GM18511 (cell line): ENCODE measurements around the gene SNHG17.
"Not testable (repeated sequence)": the region's sequence is repeated elsewhere in the genome, so short reads cannot be mapped to it uniquely, and the experiment has no call there.

Experiments used
- ATAC-seq: cut with Tn5 transposase; IDR thresholded peaks from one replicate; pipeline ENCODE4 v1.9.1; 2021; ENCODE audit warnings: mild to moderate bottlenecking, moderate library complexity; ENCODE audit not compliant: unreplicated experiment

The SNHG17 gene

GRCh38 chr20:38447931-38448675 lies 13.0 kb upstream of the SNHG17 start:
- ATAC-seq, result peak; percentile 57

- ATAC-seq, result no peak
Measured at GRCh38 chr20:38447251-38447661, 12.1 kb upstream of the SNHG17 start.

GRCh38 chr20:38446441-38447209 lies 11.5 kb upstream of the SNHG17 start:
- ATAC-seq, result peak; percentile 84

GRCh38 chr20:38445901-38446425 lies 10.8 kb upstream of the SNHG17 start:
- no peak for ATAC-seq

GRCh38 chr20:38445381-38445796 lies 10.3 kb upstream of the SNHG17 start:
- no peak for ATAC-seq

- no peak for ATAC-seq
Measured at GRCh38 chr20:38441916-38442315, 6.8 kb upstream of the SNHG17 start.

- not testable (repeated sequence) for ATAC-seq
Measured at GRCh38 chr20:38441110-38441509, 6.0 kb upstream of the SNHG17 start.

- ATAC-seq, result no peak
Measured at GRCh38 chr20:38437796-38438195, 2.7 kb upstream of the SNHG17 start.

GRCh38 chr20:38435555-38435939 lies 419 bp upstream of the SNHG17 start:
- no peak for ATAC-seq

GRCh38 chr20:38434301-38434741 lies 807 bp downstream of the SNHG17 start:
- peak; percentile 38 for ATAC-seq

- no peak for ATAC-seq
Measured at GRCh38 chr20:38433304-38433972, 1.7 kb downstream of the SNHG17 start.

- not testable (repeated sequence) for ATAC-seq
Measured at GRCh38 chr20:38432870-38433269, 2.3 kb downstream of the SNHG17 start.

GRCh38 chr20:38432292-38432691 lies 2.8 kb downstream of the SNHG17 start:
- ATAC-seq, result no peak

- no peak for ATAC-seq
Measured at GRCh38 chr20:38430679-38431325, 4.3 kb downstream of the SNHG17 start.

- no peak for ATAC-seq
Measured at GRCh38 chr20:38429301-38429700, 5.8 kb downstream of the SNHG17 start.

GRCh38 chr20:38428800-38429199 lies 6.3 kb downstream of the SNHG17 start:
- ATAC-seq, result no peak

GRCh38 chr20:38427655-38428023 lies 7.5 kb downstream of the SNHG17 start:
- no peak for ATAC-seq

GRCh38 chr20:38426006-38426897 lies 8.9 kb downstream of the SNHG17 start:
- no peak for ATAC-seq

- no peak for ATAC-seq
Measured at GRCh38 chr20:38424401-38424800, 10.7 kb downstream of the SNHG17 start.

GRCh38 chr20:38423541-38423940 lies 11.6 kb downstream of the SNHG17 start:
- no peak for ATAC-seq
